Activated CD8-positive, alpha-beta memory T cell treated with anti-CD3 and anti-CD28 coated beads, Interleukin-2, amount 50 U/mL, for 24 hours (primary cell): ENCODE results near the gene APC2.
"Not testable (repeated sequence)": the region's sequence is repeated elsewhere in the genome, so short reads cannot be mapped to it uniquely, and the experiment has no call there.

Source experiments
- DNase-seq: peaks from one replicate; pipeline ENCODE4 v3.0.0-alpha.2; 2020; ENCODE audit errors: extremely low read depth

APC2 gene

GRCh38 chr19:1496714-1497577 is 47.0 kb downstream of the APC2 start:
- no peak for DNase-seq

GRCh38 chr19:1497578-1498235 is 47.8 kb downstream of the APC2 start:
- no peak for DNase-seq

GRCh38 chr19:1499231-1499630 is 49.3 kb downstream of the APC2 start:
- not testable (repeated sequence) for DNase-seq

DNA sequence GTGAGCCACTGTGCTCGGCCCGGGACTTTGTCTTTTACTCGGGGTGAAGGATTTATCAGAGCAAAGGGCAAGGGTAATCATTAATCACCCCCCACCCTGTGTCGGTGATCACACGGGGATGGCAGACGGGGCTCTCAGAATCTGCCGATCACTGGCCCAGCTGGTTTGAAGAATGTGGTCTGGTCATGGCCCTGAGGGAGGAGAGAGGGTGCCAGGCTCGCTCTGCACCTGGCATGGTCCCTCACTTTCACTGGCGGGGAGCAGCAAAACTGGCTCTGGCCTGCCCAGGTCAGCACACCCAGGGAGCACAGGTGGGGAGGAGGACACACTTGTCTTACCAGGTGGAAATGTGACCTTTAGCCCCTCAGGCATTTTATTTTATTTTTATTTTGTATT is 51.3 kb downstream of the APC2 start:
- no peak for DNase-seq

DNA sequence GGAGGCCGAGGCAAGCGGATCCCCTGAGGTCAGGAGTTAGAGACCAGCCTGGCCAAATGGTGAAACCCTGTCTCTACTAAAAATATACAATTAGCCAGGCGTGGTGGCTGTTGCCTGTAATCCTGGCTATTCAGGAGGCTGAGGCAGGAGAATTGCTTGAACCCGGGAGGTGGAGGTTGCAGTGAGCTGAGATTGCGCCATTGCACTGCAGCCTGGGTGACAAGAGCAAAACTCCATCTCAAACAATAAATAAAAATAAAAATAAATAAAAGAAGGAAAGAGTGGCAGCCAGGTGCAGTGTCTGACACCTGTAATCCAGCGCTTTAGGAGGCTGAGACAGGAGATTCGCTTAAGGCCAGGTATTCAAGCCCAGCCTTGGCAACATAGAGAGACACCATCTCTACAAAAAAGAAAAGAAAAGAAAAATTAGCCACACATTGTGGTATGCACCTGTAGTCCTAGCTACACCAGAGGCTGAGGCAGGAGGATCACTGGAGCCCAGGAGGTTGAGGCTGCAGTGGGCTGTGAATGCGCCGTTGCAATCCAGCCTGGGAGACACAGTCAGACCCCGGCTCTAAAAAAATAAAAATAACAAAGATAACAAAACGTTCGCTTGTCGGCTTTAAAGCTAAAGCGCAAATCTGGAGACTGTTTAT is 52.6 kb downstream of the APC2 start:
- DNase-seq: no peak

GRCh38 chr19:1503089-1503924 is 53.4 kb downstream of the APC2 start:
- no peak for DNase-seq

- no peak for DNase-seq
Measured at GRCh38 chr19:1503925-1504773, 54.2 kb downstream of the APC2 start.

DNA sequence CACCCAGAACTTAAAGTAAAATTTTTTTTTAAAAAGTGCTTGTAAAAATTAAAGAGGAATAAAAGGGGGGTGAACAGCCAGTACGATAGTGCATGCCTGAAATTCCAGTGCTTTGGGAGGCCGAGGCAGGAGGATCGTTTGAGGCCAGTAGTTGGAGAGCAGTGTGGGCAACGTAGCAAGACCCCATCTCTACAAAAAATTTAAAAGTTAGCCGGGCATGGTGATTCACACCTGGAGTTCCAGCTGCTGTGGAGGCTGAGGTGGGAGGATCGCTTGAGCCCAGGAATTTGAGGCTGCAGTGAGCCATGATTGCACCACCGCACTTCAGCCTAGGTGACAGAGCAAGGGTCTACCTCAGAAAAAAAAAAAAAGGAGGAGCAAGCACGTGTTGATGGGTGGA is 55.1 kb downstream of the APC2 start:
- DNase-seq: no peak

DNA sequence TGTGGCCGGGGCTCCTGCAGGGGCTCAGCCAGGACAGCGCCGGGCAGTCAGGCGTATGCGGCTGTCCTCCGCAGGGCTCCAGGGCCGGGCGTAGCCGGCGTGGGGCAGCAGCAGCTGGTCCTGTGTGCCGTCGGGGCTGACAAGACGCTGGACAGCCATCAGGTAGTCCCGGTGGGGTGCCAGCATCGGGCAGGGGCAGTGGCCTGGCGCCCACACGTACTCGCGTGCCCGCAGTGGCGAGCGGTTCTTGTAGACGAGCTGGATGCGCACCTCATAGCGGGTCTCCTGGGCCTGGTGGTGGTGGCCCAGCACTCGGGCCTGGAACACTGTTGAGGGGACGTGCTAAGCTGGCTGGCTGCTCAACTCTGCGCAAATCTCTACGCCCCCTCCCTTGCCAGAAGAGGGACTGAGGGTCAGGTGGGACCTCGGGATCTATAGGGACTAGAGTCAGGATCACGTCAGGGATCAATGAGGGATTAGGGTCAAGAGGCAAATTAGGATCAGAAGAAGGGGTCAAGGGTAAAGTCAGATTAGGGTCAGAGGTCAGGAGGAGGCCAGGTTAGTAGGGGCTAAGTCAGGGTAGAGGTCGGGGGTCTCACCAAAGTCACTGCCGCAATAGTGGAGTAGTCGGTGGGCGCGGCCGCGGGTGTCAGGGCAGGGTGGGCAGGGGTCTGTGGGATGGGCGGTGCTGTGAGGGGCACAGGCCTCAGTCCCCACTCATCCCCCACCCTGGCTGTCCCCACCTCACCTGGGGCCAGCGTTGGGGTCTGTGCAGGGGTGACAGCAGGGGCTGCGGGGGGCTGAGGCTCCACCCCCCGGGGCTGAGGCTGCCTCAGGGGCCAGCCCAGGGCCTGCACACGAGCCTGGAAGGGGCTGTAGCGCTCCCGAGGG is 56.3 kb downstream of the APC2 start:
- DNase-seq: no peak

DNA sequence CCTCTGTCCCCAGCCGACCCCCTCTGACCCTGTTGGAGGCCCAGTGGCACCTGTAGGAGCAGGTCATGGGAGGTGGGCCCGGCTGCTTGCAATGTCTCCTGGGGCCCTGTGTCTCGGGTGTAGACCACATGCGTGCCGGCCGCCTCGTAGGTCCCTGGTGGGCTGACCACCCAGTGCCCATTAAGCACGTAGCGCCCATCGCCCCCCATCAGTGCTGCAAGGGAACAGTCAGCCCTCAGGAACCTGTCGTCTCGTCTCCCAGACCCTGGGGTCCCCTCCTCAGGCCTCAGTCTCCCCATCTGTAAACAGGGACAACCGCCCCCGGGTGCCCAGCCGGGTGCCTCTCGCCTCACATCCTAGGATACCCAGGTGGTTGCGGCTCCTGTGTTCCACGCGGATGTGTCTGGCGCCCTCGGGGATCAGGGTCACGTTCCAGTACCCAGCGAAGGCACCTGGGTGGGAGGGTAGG is 57.3 kb downstream of the APC2 start:
- DNase-seq: no peak

- peak; percentile 81 for DNase-seq
Measured at GRCh38 chr19:1507763-1508506, 58.0 kb downstream of the APC2 start.

- DNase-seq: no peak
Measured at GRCh38 chr19:1508507-1508856, 58.6 kb downstream of the APC2 start.

GRCh38 chr19:1509602-1510441 is 59.9 kb downstream of the APC2 start:
- DNase-seq: no peak

- DNase-seq: no peak
Measured at GRCh38 chr19:1510442-1510806, 60.5 kb downstream of the APC2 start.

- DNase-seq: no peak
Measured at GRCh38 chr19:1510807-1511206, 60.9 kb downstream of the APC2 start.

- no peak for DNase-seq
Measured at GRCh38 chr19:1511318-1512317, 61.7 kb downstream of the APC2 start.
